Measurements from ENCODE around the gene ZNF764. TPM values are rescaled to one million over a fixed set of nuclear protein-coding genes. Genes with fewer than 3 reads are reported as not detected.

Gene ZNF764
- total and polyA plus RNA-seq, 9 of the 15 experiments (the other 6 are each of a cell fraction or from before 2014, with no cell fraction given): 0.69 to 10.1 (median 4.1) TPM

DNA sequence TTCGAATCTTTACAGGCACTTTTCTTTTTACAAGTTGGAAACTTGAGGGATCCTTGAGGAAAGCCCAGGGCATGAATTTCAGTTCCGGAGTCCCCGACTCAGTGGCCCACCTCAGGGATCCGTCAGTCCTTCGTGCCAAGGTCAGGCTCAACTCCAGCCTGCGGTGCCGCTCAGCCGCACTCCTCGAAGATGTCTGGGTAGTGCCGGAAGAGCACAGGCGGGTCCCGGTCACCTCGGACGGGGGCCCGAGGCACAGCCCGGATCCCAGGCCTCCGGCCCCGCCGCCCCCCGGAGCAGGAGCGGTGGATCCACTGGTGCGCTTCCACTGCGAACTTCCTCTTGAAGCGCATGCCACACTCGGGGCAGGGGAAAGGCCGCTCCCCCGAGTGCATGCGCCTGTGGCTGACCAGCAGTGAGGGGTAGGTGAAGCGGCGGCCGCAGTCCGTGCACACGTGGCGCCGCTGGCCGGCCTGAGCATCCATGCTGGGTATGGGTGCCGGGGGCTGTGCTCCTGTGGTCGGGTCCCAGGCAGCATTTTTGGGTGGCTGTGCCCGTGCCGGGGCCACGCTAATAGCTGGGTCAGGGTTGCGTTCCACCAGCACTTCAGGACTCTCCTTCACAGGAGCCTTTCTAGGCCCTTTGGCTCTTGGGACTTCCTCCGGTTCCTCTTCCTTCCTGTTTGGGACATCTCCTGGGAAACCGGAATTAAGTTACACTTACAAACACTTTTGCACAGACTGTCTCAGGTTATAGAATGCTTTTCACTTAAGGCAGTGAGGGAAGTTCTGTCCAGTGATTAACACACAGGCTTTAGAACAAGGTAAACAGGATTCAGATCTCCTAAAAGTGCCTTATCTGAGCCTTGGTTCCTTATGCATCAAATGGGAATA is 11.8 kb upstream of the ZNF764 start:
- Histone ChIP-seq H3K4me2 (ENCODE audit: insufficient read depth, low read length) (no peak overlapping the region), H3K4me1 (replicated peaks in 1 of 2; ENCODE audit: control insufficient read depth in 2 of 2, insufficient read depth in 2 of 2, low read length in 2 of 2) (peaks cover 17 to 30% of the 10 kb centered on the region in 2 experiments), H3K79me2 (ENCODE audit: control insufficient read depth, insufficient read depth, low read length) (peaks cover 29% of the 10 kb centered on the region), H3K9me1 (ENCODE audit: control insufficient read depth, insufficient read depth, low read length) (no peaks in the 10 kb centered on the region), H3K27me3 (ENCODE audit: control insufficient read depth in 2 of 2, insufficient read depth in 2 of 2, low read length in 2 of 2) (no peaks in the 10 kb centered on the region), H3K36me3 (ENCODE audit: control insufficient read depth, insufficient read depth, low read length) (no peaks in the 10 kb centered on the region), H4K20me1 (replicated peaks; ENCODE audit: control insufficient read depth, insufficient read depth, low read length) (no peaks in the 10 kb centered on the region), H3K4me3 (no peak overlapping the region), H3K27ac (ENCODE audit: extremely low read depth, low read depth, low read length) (no peak overlapping the region), H2AFZ (ENCODE audit: low read depth, low read length) (no peak overlapping the region), H3K9ac (ENCODE audit: insufficient read depth in 1 of 2, low read depth in 2 of 2, low read length in 2 of 2) (peak overlapping the region in 1 of 2 experiments; percentile 15; a peak in 1 of 4 replicates), H3K9me3 (replicated peaks; ENCODE audit: control insufficient read depth, insufficient read depth, low read depth, low read length) (no peaks in the 10 kb centered on the region)
- DNase-seq (ENCODE audit: extremely low read depth in 1 of 4, low spot score in 3 of 4) (no peak), FAIRE-seq (no peak), ATAC-seq (no peak)
- TSS peak; percentile 54 for BruUV-seq (replicated peaks)
- in situ Hi-C loops (cut with MboI) (no loop called here), intact Hi-C loops (cut with micrococcal nuclease) (no loop called here)
- TF ChIP-seq GTF2E2 (tag; IDR thresholded peaks at IDR 0.05) (0 out of 2 replicates have a peak, but pooled peaks have one; percentile 7), POLR2G (IDR thresholded peaks at IDR 0.05; ENCODE audit: low read depth, low read length) (peak; percentile 57), GATAD2A (IDR thresholded peaks at IDR 0.05) (no peak), RBFOX2 (IDR thresholded peaks at IDR 0.05; ENCODE audit: low read depth, low read length) (0 out of 2 replicates have a peak, but pooled peaks have one; percentile 26)
- TF ChIP-seq, protein P1, sequence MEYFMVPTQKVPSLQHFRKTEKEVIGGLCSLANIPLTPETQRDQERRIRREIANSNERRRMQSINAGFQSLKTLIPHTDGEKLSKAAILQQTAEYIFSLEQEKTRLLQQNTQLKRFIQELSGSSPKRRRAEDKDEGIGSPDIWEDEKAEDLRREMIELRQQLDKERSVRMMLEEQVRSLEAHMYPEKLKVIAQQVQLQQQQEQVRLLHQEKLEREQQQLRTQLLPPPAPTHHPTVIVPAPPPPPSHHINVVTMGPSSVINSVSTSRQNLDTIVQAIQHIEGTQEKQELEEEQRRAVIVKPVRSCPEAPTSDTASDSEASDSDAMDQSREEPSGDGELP (CRISPR knock-in tag; IDR thresholded peaks at IDR 0.05; ENCODE audit: borderline replicate concordance): 0 out of 2 replicates have a peak, but pooled peaks have one; percentile 9
- CTCF ChIA-PET (ENCODE audit: low intra/inter-chr PET ratio): no interaction called here
- POLR2A ChIA-PET: interaction anchor here (1.0 to 2.8 kb wide), 2 partner anchors 12 to 15 kb away, joined by 3 to 28 read pairs; partner anchors contain the start of genes ZNF764 and ZNF785
- WGBS (ENCODE audit: insufficient coverage, low coverage, missing lambda C conversion rate): 87% methylated on average over 27 of the region's 44 CpGs

Data from K562 (cell line).